Trophoblast cell (in vitro differentiated cells and primary cell): ENCODE measurements around the gene KIAA1958.

Source experiments
- DNase-seq, 2 donors: peaks; one replicate each; pipeline ENCODE4 v3.0.0-alpha.2; 2016
- H2AFZ ChIP-seq: 2 replicates; pipeline ENCODE4 v1.6.1; 2013; ENCODE audit warnings: low read length, moderate library complexity, mild to moderate bottlenecking; ENCODE audit not compliant: insufficient read depth, poor library complexity
- H2AK5ac ChIP-seq: 2 replicates; pipeline ENCODE4 v1.6.1; 2013; ENCODE audit warnings: mild to moderate bottlenecking, low read length
- H2BK120ac ChIP-seq: 2 replicates; pipeline ENCODE4 v1.6.1; 2013; ENCODE audit warnings: low read length, mild to moderate bottlenecking, moderate library complexity; ENCODE audit not compliant: insufficient read depth, poor library complexity
- H2BK12ac ChIP-seq: 2 replicates; pipeline ENCODE4 v1.6.1; 2013; ENCODE audit warnings: mild to moderate bottlenecking, low read length, moderate library complexity
- H2BK5ac ChIP-seq: 2 replicates; pipeline ENCODE4 v1.6.1; 2013; ENCODE audit warnings: low read length, low read depth, moderate library complexity, mild to moderate bottlenecking; ENCODE audit not compliant: poor library complexity
- H3K14ac ChIP-seq: 2 replicates; pipeline ENCODE4 v1.6.1; 2013; ENCODE audit warnings: mild to moderate bottlenecking, low read length
- H3K18ac ChIP-seq: 2 replicates; pipeline ENCODE4 v1.6.1; 2013; ENCODE audit warnings: mild to moderate bottlenecking, low read length
- H3K23ac ChIP-seq: 2 replicates; pipeline ENCODE4 v1.6.1; 2013; ENCODE audit warnings: low read length
- H3K27ac ChIP-seq: 2 replicates; pipeline ENCODE4 v1.5.1; 2013; ENCODE audit warnings: low read depth, mild to moderate bottlenecking, inconsistent platforms, low read length, moderate library complexity
- H3K27me3 ChIP-seq: 2 replicates; pipeline ENCODE4 v1.6.1; 2013; ENCODE audit warnings: inconsistent platforms, mild to moderate bottlenecking, low read length, moderate library complexity; ENCODE audit not compliant: insufficient read depth
- H3K36me3 ChIP-seq, 2 experiments: 1 replicate in 1 of 2; 2 replicates in 1 of 2; pipeline ENCODE4 v1.6.1; 2013; ENCODE audit warnings: low read length in 2 of 2, mild to moderate bottlenecking in 2 of 2, moderate library complexity in 1 of 2; ENCODE audit not compliant: insufficient read depth in 2 of 2, control insufficient read depth in 1 of 2
- H3K4ac ChIP-seq: 2 replicates; pipeline ENCODE4 v1.6.1; 2013; ENCODE audit warnings: low read depth, mild to moderate bottlenecking, low read length, moderate library complexity
- H3K4me1 ChIP-seq, 2 experiments: 1 replicate in 1 of 2; 2 replicates in 1 of 2; pipeline ENCODE4 v1.6.1; 2013; ENCODE audit warnings: low read length in 2 of 2, mild to moderate bottlenecking in 2 of 2, moderate library complexity in 1 of 2; ENCODE audit not compliant: insufficient read depth in 2 of 2, control insufficient read depth in 1 of 2
- H3K4me2 ChIP-seq: 2 replicates; pipeline ENCODE4 v1.6.1; 2013; ENCODE audit warnings: inconsistent platforms, mild to moderate bottlenecking, low read length, moderate library complexity
- H3K4me3 ChIP-seq: 2 replicates; pipeline ENCODE4 v1.5.1; 2013; ENCODE audit warnings: mild to moderate bottlenecking, low read depth, low read length, inconsistent platforms
- H3K79me1 ChIP-seq: one replicate; pipeline ENCODE4 v1.6.1; 2013; ENCODE audit warnings: low read length
- H3K79me2 ChIP-seq: 2 replicates; pipeline ENCODE4 v1.6.1; 2013; ENCODE audit warnings: low read length, mild to moderate bottlenecking; ENCODE audit not compliant: control insufficient read depth, insufficient read depth, poor library complexity
- H3K9ac ChIP-seq: 2 replicates; pipeline ENCODE4 v1.6.1; 2013; ENCODE audit warnings: mild to moderate bottlenecking, low read length
- H3K9me3 ChIP-seq: 2 replicates; pipeline ENCODE4 v1.6.1; 2013; ENCODE audit warnings: low read depth, mild to moderate bottlenecking, control low read depth, inconsistent platforms, low read length; ENCODE audit not compliant: insufficient read depth
- H4K12ac ChIP-seq: 2 replicates; pipeline ENCODE4 v1.6.1; 2013; ENCODE audit warnings: low read depth, mild to moderate bottlenecking, low read length, moderate library complexity
- H4K8ac ChIP-seq: 2 replicates; pipeline ENCODE4 v1.6.1; 2013; ENCODE audit warnings: low read depth, mild to moderate bottlenecking, low read length, moderate library complexity
- H4K91ac ChIP-seq: one replicate; pipeline ENCODE4 v1.6.1; 2013; ENCODE audit warnings: low read depth, mild to moderate bottlenecking, low read length, moderate library complexity
- WGBS: extraction: QIAGEN DNeasy Blood & Tissue Kit; methylation state at CpG from one replicate; pipeline ENCODE4 v1.1.7; 2013; ENCODE audit warnings: missing lambda C conversion rate; ENCODE audit not compliant: insufficient read length, insufficient coverage; ENCODE audit errors: extremely low coverage; 5-methylcytosine and 5-hydroxymethylcytosine counted together

KIAA1958 gene

GRCh38 chr9:112487799-112488340 lies 1.2 kb downstream of the KIAA1958 start:
- Histone ChIP-seq H4K12ac (no peak overlapping the region), H3K79me2 (peaks cover 12% of the 10 kb centered on the region), H4K8ac (no peak overlapping the region), H2AFZ (no peak overlapping the region), H3K18ac (no peak overlapping the region), H3K4ac (no peak overlapping the region), H3K36me3 (peaks cover 0 to 2% of the 10 kb centered on the region in 2 experiments), H2BK120ac (no peak overlapping the region), H3K9me3 (no peaks in the 10 kb centered on the region), H2AK5ac (no peak overlapping the region), H4K91ac (no peak overlapping the region), H3K27ac (no peak overlapping the region), H3K27me3 (no peaks in the 10 kb centered on the region), H3K4me3 (no peak overlapping the region), H3K79me1 (peaks cover 9% of the 10 kb centered on the region), H2BK12ac (no peak overlapping the region), H3K14ac (no peak overlapping the region), H3K23ac (no peak overlapping the region), H3K4me1 (peaks cover 3 to 5% of the 10 kb centered on the region in 2 experiments), H2BK5ac (no peak overlapping the region), H3K9ac (no peak overlapping the region), H3K4me2 (peak overlapping the region; percentile 97)
- WGBS, result no CpG with 5 or more reads among the region's 11 CpGs
- no peak for DNase-seq

GRCh38 chr9:112489039-112489546 lies 2.5 kb downstream of the KIAA1958 start:
- no peaks in the 10 kb centered on the region for H3K9me3 ChIP-seq
- no peak overlapping the region for H3K14ac ChIP-seq
- peaks cover 12% of the 10 kb centered on the region for H3K79me2 ChIP-seq
- H3K9ac ChIP-seq, result no peak overlapping the region
- no CpG with 5 or more reads among the region's 5 CpGs for WGBS
- peaks cover 0 to 2% of the 10 kb centered on the region in 2 experiments for H3K36me3 ChIP-seq
- H3K4me2 ChIP-seq, result no peak overlapping the region
- H3K18ac ChIP-seq, result no peak overlapping the region
- H4K12ac ChIP-seq, result no peak overlapping the region
- no peak overlapping the region for H4K91ac ChIP-seq
- H3K27me3 ChIP-seq, result no peaks in the 10 kb centered on the region
- H4K8ac ChIP-seq, result no peak overlapping the region
- H2BK120ac ChIP-seq, result no peak overlapping the region
- H3K79me1 ChIP-seq, result peaks cover 9% of the 10 kb centered on the region
- H3K4me3 ChIP-seq, result no peak overlapping the region
- H3K23ac ChIP-seq, result no peak overlapping the region
- no peak overlapping the region for H2AK5ac ChIP-seq
- no peak overlapping the region for H2BK12ac ChIP-seq
- H2AFZ ChIP-seq, result no peak overlapping the region
- H3K4ac ChIP-seq, result no peak overlapping the region
- peaks cover 3 to 5% of the 10 kb centered on the region in 2 experiments for H3K4me1 ChIP-seq
- no peak overlapping the region for H2BK5ac ChIP-seq
- no peak for DNase-seq
- no peak overlapping the region for H3K27ac ChIP-seq

GRCh38 chr9:112489876-112490666 lies 3.4 kb downstream of the KIAA1958 start:
- Histone ChIP-seq H2BK120ac (no peak overlapping the region), H3K79me1 (peaks cover 9% of the 10 kb centered on the region), H3K27ac (no peak overlapping the region), H3K9ac (no peak overlapping the region), H3K4me1 (peaks cover 3 to 5% of the 10 kb centered on the region in 2 experiments), H2AFZ (no peak overlapping the region), H3K36me3 (peaks cover 0 to 6% of the 10 kb centered on the region in 2 experiments), H3K18ac (no peak overlapping the region), H3K27me3 (no peaks in the 10 kb centered on the region), H3K4me2 (no peak overlapping the region), H3K4me3 (no peak overlapping the region), H3K4ac (no peak overlapping the region), H2BK12ac (no peak overlapping the region), H4K8ac (no peak overlapping the region), H4K91ac (no peak overlapping the region), H3K14ac (no peak overlapping the region), H2AK5ac (no peak overlapping the region), H3K23ac (no peak overlapping the region), H3K9me3 (peaks cover 3% of the 10 kb centered on the region), H4K12ac (no peak overlapping the region), H2BK5ac (no peak overlapping the region), H3K79me2 (peaks cover 12% of the 10 kb centered on the region)
- no CpG with 5 or more reads among the region's 4 CpGs for WGBS
- DNase-seq, result no peak

DNA sequence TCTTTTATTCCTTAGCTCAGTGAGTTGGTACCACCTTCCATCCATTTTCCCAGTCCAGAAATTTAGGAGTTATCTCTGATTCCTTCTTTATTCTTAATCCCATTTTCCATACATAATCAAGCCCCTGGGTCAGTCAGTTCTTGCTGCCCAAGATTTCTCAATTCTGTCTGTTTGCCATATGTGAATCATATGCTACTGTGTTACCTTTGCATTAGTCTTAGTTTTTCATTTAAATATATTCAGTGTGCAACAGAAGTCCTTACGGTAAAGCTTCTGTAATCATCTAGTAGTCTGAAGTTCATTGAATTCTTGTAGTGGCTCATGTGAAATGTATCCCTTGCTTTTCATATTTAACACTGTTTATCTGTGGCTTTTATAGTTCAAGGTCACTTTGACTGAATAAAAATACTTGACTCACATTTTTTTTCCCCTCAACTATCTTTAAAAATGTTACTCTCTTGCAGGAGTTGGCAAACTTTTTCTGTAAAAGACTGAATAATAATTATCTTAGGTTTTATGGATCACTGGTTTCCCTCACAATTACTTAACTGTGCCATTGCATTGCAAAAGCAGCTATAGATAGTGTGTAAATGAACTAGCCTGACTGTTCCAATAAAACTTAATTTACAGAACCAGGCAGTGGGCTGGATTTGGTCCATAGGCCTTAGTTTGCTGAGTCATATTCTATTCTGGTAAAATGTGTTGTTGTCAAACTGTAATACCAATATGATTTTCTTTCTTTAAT lies 6.9 kb downstream of the KIAA1958 start:
- DNase-seq, result no peak
- Histone ChIP-seq H3K79me1 (no peaks in the 10 kb centered on the region), H4K12ac (no peak overlapping the region), H3K27me3 (no peaks in the 10 kb centered on the region), H4K8ac (no peak overlapping the region), H2BK120ac (no peak overlapping the region), H3K4me1 (peaks cover 0 to 1% of the 10 kb centered on the region in 2 experiments), H3K14ac (no peak overlapping the region), H3K23ac (no peak overlapping the region), H2BK5ac (no peak overlapping the region), H3K36me3 (peaks cover 0 to 6% of the 10 kb centered on the region in 2 experiments), H2AK5ac (no peak overlapping the region), H2BK12ac (no peak overlapping the region), H3K4ac (no peak overlapping the region), H3K27ac (no peak overlapping the region), H3K4me3 (no peak overlapping the region), H3K4me2 (no peak overlapping the region), H3K9me3 (peaks cover 3% of the 10 kb centered on the region), H2AFZ (no peak overlapping the region), H3K18ac (no peak overlapping the region), H3K9ac (no peak overlapping the region), H4K91ac (no peak overlapping the region), H3K79me2 (peaks cover 3% of the 10 kb centered on the region)
- WGBS, result no CpG with 5 or more reads among the region's 1 CpG
